ENCODE data around the gene GPAT3.

DNA sequence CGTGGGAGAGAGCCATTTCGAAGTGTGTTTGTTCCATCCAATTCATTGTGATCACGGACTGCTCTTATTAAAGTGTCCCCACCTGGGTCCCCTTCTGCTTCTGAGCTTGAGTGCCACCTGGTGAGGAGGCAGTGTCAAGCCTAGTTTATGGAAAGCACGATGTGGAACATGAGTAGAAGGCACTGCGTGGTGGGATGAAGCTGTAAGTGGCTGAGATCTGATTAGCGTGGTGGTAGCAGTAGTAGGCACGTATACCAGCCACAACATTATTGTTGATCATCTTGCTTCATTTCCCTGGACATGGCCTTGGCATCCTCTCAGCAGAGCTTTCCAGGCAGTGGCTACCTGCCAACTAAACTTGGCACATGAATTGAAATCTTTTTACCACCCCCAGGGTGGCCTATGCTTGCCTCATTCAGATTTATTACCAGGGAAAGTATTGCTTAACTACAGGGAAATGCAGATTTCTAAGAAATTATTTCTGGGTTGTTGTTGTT lies 46.4 kb downstream of the GPAT3 start:
- TF ChIP-seq, protein P1, sequence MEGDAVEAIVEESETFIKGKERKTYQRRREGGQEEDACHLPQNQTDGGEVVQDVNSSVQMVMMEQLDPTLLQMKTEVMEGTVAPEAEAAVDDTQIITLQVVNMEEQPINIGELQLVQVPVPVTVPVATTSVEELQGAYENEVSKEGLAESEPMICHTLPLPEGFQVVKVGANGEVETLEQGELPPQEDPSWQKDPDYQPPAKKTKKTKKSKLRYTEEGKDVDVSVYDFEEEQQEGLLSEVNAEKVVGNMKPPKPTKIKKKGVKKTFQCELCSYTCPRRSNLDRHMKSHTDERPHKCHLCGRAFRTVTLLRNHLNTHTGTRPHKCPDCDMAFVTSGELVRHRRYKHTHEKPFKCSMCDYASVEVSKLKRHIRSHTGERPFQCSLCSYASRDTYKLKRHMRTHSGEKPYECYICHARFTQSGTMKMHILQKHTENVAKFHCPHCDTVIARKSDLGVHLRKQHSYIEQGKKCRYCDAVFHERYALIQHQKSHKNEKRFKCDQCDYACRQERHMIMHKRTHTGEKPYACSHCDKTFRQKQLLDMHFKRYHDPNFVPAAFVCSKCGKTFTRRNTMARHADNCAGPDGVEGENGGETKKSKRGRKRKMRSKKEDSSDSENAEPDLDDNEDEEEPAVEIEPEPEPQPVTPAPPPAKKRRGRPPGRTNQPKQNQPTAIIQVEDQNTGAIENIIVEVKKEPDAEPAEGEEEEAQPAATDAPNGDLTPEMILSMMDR (IDR thresholded peaks at IDR 0.05) = no peak
- no peak for TF ChIP-seq POLR2A (IDR thresholded peaks at IDR 0.05)
